T-helper 1 cell treated with Interleukin-12 subunit alpha and Interleukin-12 subunit beta and Interleukin-4 antibody, amounts not matched to agents 30 μg/mL and 1 μg/mL, for 36 hours (primary cell): ENCODE measurements around the gene NRCAM.

Source experiments
- H3K27ac Mint-ChIP-seq: one replicate; pipeline ENCODE4 v1.8.0; 2021; ENCODE audit warnings: mild to moderate bottlenecking, mixed read lengths
- H3K27me3 Mint-ChIP-seq: one replicate; pipeline ENCODE4 v1.8.0; 2021; ENCODE audit warnings: low read depth, mixed read lengths
- H3K36me3 Mint-ChIP-seq: one replicate; pipeline ENCODE4 v1.8.0; 2021; ENCODE audit warnings: low read depth, mixed read lengths
- H3K4me1 Mint-ChIP-seq: one replicate; pipeline ENCODE4 v1.8.0; 2021; ENCODE audit warnings: low read depth, mixed read lengths
- H3K4me3 Mint-ChIP-seq: one replicate; pipeline ENCODE4 v1.8.0; 2021; ENCODE audit warnings: mild to moderate bottlenecking, moderate library complexity, mixed read lengths
- H3K9me3 Mint-ChIP-seq: one replicate; pipeline ENCODE4 v1.8.0; 2021; ENCODE audit warnings: mixed read lengths

Gene NRCAM

GRCh38 chr7:108158776-108159175 lies 297.5 kb downstream of the NRCAM start:
- Mint-ChIP-seq H3K27me3 (peaks cover 17% of the 10 kb centered on the region), H3K36me3 (no peaks in the 10 kb centered on the region), H3K4me1 (no peaks in the 10 kb centered on the region), H3K27ac (no peak overlapping the region), H3K4me3 (no peak overlapping the region), H3K9me3 (no peaks in the 10 kb centered on the region)

GRCh38 chr7:108157606-108158335 lies 298.5 kb downstream of the NRCAM start:
- H3K36me3 Mint-ChIP-seq, result no peaks in the 10 kb centered on the region
- no peak overlapping the region for H3K27ac Mint-ChIP-seq
- no peaks in the 10 kb centered on the region for H3K9me3 Mint-ChIP-seq
- H3K4me1 Mint-ChIP-seq, result no peaks in the 10 kb centered on the region
- peaks cover 18% of the 10 kb centered on the region for H3K27me3 Mint-ChIP-seq
- no peak overlapping the region for H3K4me3 Mint-ChIP-seq

- peaks cover 25% of the 10 kb centered on the region for H3K27me3 Mint-ChIP-seq
- no peaks in the 10 kb centered on the region for H3K4me1 Mint-ChIP-seq
- H3K36me3 Mint-ChIP-seq, result no peaks in the 10 kb centered on the region
- no peaks in the 10 kb centered on the region for H3K9me3 Mint-ChIP-seq
- no peak overlapping the region for H3K27ac Mint-ChIP-seq
- H3K4me3 Mint-ChIP-seq, result no peak overlapping the region
Measured at GRCh38 chr7:108156897-108157605, 299.2 kb downstream of the NRCAM start.

GRCh38 chr7:108152198-108152597 lies 304.0 kb downstream of the NRCAM start:
- Mint-ChIP-seq H3K9me3 (no peaks in the 10 kb centered on the region), H3K4me1 (no peaks in the 10 kb centered on the region), H3K36me3 (no peaks in the 10 kb centered on the region), H3K27ac (no peak overlapping the region), H3K27me3 (peaks cover 35% of the 10 kb centered on the region), H3K4me3 (no peak overlapping the region)

- Mint-ChIP-seq H3K9me3 (no peaks in the 10 kb centered on the region), H3K27ac (no peak overlapping the region), H3K36me3 (no peaks in the 10 kb centered on the region), H3K4me3 (no peak overlapping the region), H3K27me3 (peaks cover 39% of the 10 kb centered on the region), H3K4me1 (no peaks in the 10 kb centered on the region)
Measured at GRCh38 chr7:108149908-108150307, 306.3 kb downstream of the NRCAM start.

- H3K4me3 Mint-ChIP-seq, result no peak overlapping the region
- H3K27ac Mint-ChIP-seq, result no peak overlapping the region
- no peaks in the 10 kb centered on the region for H3K4me1 Mint-ChIP-seq
- no peaks in the 10 kb centered on the region for H3K9me3 Mint-ChIP-seq
- H3K36me3 Mint-ChIP-seq, result no peaks in the 10 kb centered on the region
- peaks cover 35% of the 10 kb centered on the region for H3K27me3 Mint-ChIP-seq
Measured at GRCh38 chr7:108149119-108149518, 307.1 kb downstream of the NRCAM start.

- Mint-ChIP-seq H3K4me3 (no peak overlapping the region), H3K4me1 (no peaks in the 10 kb centered on the region), H3K27ac (no peak overlapping the region), H3K36me3 (no peaks in the 10 kb centered on the region), H3K9me3 (no peaks in the 10 kb centered on the region), H3K27me3 (peaks cover 32% of the 10 kb centered on the region)
Measured at GRCh38 chr7:108147031-108147563, 309.1 kb downstream of the NRCAM start.

- Mint-ChIP-seq H3K27me3 (peaks cover 32% of the 10 kb centered on the region), H3K27ac (no peak overlapping the region), H3K4me3 (no peak overlapping the region), H3K9me3 (no peaks in the 10 kb centered on the region), H3K36me3 (no peaks in the 10 kb centered on the region), H3K4me1 (no peaks in the 10 kb centered on the region)
Measured at GRCh38 chr7:108146070-108146842, 310.0 kb downstream of the NRCAM start.

GRCh38 chr7:108145401-108145800 lies 310.8 kb downstream of the NRCAM start:
- no peak overlapping the region for H3K27ac Mint-ChIP-seq
- no peak overlapping the region for H3K4me3 Mint-ChIP-seq

GRCh38 chr7:108144931-108145330 lies 311.3 kb downstream of the NRCAM start:
- Mint-ChIP-seq H3K4me1 (no peaks in the 10 kb centered on the region), H3K36me3 (no peaks in the 10 kb centered on the region), H3K4me3 (no peak overlapping the region), H3K9me3 (no peaks in the 10 kb centered on the region), H3K27ac (no peak overlapping the region), H3K27me3 (peaks cover 35% of the 10 kb centered on the region)

More at GRCh38 chr7:108145401-108145800, 310.8 kb downstream of the NRCAM start:
- H3K9me3 Mint-ChIP-seq, result no peaks in the 10 kb centered on the region
- H3K27me3 Mint-ChIP-seq, result peaks cover 35% of the 10 kb centered on the region
- H3K36me3 Mint-ChIP-seq, result no peaks in the 10 kb centered on the region
- H3K4me1 Mint-ChIP-seq, result no peaks in the 10 kb centered on the region

- Mint-ChIP-seq H3K27me3 (peaks cover 37% of the 10 kb centered on the region), H3K36me3 (no peaks in the 10 kb centered on the region), H3K4me3 (no peak overlapping the region), H3K4me1 (no peaks in the 10 kb centered on the region), H3K27ac (no peak overlapping the region), H3K9me3 (no peaks in the 10 kb centered on the region)
Measured at GRCh38 chr7:108143658-108144420, 312.4 kb downstream of the NRCAM start.

GRCh38 chr7:108142675-108143259 lies 313.5 kb downstream of the NRCAM start:
- no peaks in the 10 kb centered on the region for H3K4me1 Mint-ChIP-seq
- peaks cover 41% of the 10 kb centered on the region for H3K27me3 Mint-ChIP-seq
- no peaks in the 10 kb centered on the region for H3K9me3 Mint-ChIP-seq
- no peak overlapping the region for H3K27ac Mint-ChIP-seq
- H3K36me3 Mint-ChIP-seq, result no peaks in the 10 kb centered on the region
- no peak overlapping the region for H3K4me3 Mint-ChIP-seq

- no peaks in the 10 kb centered on the region for H3K4me1 Mint-ChIP-seq
- H3K4me3 Mint-ChIP-seq, result no peak overlapping the region
- no peaks in the 10 kb centered on the region for H3K36me3 Mint-ChIP-seq
- peaks cover 45% of the 10 kb centered on the region for H3K27me3 Mint-ChIP-seq
- H3K9me3 Mint-ChIP-seq, result no peaks in the 10 kb centered on the region
- H3K27ac Mint-ChIP-seq, result no peak overlapping the region
Measured at GRCh38 chr7:108142180-108142579, 314.1 kb downstream of the NRCAM start.

- Mint-ChIP-seq H3K4me3 (no peak overlapping the region), H3K36me3 (no peaks in the 10 kb centered on the region), H3K27me3 (peaks cover 41% of the 10 kb centered on the region), H3K9me3 (no peaks in the 10 kb centered on the region), H3K4me1 (peaks cover 6% of the 10 kb centered on the region), H3K27ac (no peak overlapping the region)
Measured at GRCh38 chr7:108140671-108141070, 315.6 kb downstream of the NRCAM start.
